ENCODE results near the gene TLCD3B.
A peak's percentile ranks its signal among the peaks of the same experiment; 100 is the strongest.

The TLCD3B gene

GRCh38 chr16:30030841-30031413 lies at the start of gene TLCD3B:
TSS of gene TLCD3B (minus strand) at chr16:30031271. CDS start at chr16:30030527, 744 bp downstream.
- DNase-seq (ENCODE audit: low read depth, low spot score), result no peak

GRCh38 chr16:30079480-30079879 lies 48.4 kb upstream of the TLCD3B start:
- no peak for DNase-seq (ENCODE audit: low read depth, low spot score)

GRCh38 chr16:30078744-30079143 lies 47.7 kb upstream of the TLCD3B start:
- DNase-seq (ENCODE audit: low read depth, low spot score), result no peak

- DNase-seq (ENCODE audit: low read depth, low spot score), result no peak
These were observed 46.6 kb upstream of the TLCD3B start for GRCh38 chr16:30077656-30078055.

- DNase-seq (ENCODE audit: low read depth, low spot score), result no peak
These were observed 45.3 kb upstream of the TLCD3B start for GRCh38 chr16:30076276-30076791.

- no peak for DNase-seq (ENCODE audit: low read depth, low spot score)
These were observed 44.6 kb upstream of the TLCD3B start, which contains the start of gene PPP4C for GRCh38 chr16:30075503-30076275. TSS of gene PPP4C (plus strand) at chr16:30075994. CDS start at chr16:30076378, 384 bp downstream.

- DNase-seq (ENCODE audit: low read depth, low spot score), result no peak
These were observed 39.4 kb upstream of the TLCD3B start for GRCh38 chr16:30070490-30070889.

GRCh38 chr16:30069611-30070462 lies 38.8 kb upstream of the TLCD3B start:
- DNase-seq (ENCODE audit: low read depth, low spot score), result no peak

- no peak for DNase-seq (ENCODE audit: low read depth, low spot score)
These were observed 37.9 kb upstream of the TLCD3B start for GRCh38 chr16:30068750-30069610.

GRCh38 chr16:30068333-30068732 lies 37.3 kb upstream of the TLCD3B start:
- DNase-seq (ENCODE audit: low read depth, low spot score), result no peak

GRCh38 chr16:30067584-30067916 lies 36.5 kb upstream of the TLCD3B start:
- DNase-seq (ENCODE audit: low read depth, low spot score), result no peak

GRCh38 chr16:30066761-30067583 lies 35.9 kb upstream of the TLCD3B start:
- no peak for DNase-seq (ENCODE audit: low read depth, low spot score)

- no peak for DNase-seq (ENCODE audit: low read depth, low spot score)
These were observed 35.1 kb upstream of the TLCD3B start for GRCh38 chr16:30065943-30066760.

GRCh38 chr16:30065102-30065942 lies 34.3 kb upstream of the TLCD3B start, which contains the start of gene ALDOA:
TSS of gene ALDOA (plus strand) at chr16:30065760. CDS start at chr16:30066898, 1,138 bp downstream.
- DNase-seq (ENCODE audit: low read depth, low spot score), result peak; percentile 74

GRCh38 chr16:30064729-30065101 lies 33.6 kb upstream of the TLCD3B start:
- no peak for DNase-seq (ENCODE audit: low read depth, low spot score)

- DNase-seq (ENCODE audit: low read depth, low spot score), result no peak
These were observed 33.0 kb upstream of the TLCD3B start for GRCh38 chr16:30063893-30064728.

GRCh38 chr16:30063278-30063892 lies 32.3 kb upstream of the TLCD3B start:
- DNase-seq (ENCODE audit: low read depth, low spot score), result no peak
